ENCODE data around the gene MORN1.

MORN1 gene

DNA sequence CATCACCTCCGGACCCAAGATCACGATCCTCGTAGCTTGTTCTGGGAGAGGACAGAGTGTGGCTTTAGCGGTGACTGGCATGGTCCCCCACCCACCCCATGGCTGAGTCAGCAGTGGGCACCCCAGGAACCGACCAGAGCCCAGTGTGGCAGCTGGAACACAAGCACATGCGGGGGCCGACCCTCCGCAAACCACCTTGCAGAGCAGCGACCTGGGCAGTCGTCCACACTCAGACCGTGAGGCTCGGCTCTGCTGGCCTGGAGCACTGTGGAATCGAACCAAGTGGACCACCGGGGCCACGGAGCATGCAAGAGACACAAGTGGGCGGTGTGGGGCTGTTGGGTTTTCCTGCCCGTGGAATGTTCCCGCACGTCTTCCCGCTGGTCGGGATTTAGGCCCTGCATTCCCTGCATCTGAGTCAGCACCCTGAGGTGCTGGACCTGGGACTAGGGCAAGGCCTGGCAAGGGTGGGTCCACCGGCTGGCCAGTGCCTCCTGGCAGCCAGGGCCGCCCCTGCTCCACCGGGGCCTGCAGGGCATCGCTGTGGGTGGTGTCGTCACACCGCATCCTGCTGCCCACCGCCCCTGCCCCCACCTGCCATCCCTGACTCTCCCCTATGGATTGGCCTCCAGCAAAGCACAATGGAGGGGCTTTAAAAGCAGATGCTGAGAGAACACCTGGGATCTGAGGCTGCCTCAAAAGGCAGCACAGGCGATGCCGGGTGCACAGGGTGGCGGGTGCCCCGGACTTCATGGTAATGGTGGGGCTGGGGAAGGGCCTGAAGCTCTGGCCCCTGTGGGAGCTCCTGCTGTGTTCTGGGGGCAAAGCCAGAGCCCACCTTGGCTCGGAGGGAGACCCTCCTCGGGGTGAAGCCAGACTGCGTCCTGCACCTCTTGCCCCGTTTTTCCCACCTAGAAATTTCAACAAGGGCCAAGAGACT is 18.5 kb downstream of the MORN1 start:
- DNase-seq, result no peak

GRCh38 chr1:2368053-2368744 is 23.2 kb downstream of the MORN1 start:
- no peak for DNase-seq

DNA sequence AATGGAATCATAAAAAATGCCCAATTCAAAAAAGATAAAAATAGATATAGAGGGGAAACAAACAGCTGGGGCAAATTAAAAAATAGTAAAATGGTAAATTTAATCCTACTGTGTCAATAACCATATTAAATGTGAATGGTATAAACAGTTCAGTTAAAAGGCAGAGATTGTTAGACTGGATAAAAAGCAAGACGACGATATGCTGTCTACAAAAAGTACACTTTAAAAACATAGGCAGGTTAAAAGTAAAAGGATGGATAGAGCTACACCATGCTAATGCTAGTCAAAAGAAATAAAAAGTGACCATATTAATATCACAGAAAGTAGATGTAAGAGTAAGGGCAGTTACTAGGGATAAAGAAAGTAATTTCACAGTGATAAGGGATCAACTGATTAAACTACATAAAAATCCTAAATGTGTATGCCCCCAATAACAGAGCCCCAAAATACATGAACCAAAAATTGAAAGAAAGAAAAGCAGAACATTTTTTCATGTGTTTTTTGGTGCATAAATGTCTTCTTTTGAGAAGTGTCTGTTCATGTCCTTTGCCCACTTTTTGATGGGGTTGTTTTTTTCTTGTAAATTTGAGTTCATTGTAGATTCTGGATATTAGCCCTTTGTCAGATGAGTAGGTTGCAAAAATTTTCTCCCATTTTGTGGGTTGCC is 27.4 kb downstream of the MORN1 start:
- DNase-seq, result no peak

DNA sequence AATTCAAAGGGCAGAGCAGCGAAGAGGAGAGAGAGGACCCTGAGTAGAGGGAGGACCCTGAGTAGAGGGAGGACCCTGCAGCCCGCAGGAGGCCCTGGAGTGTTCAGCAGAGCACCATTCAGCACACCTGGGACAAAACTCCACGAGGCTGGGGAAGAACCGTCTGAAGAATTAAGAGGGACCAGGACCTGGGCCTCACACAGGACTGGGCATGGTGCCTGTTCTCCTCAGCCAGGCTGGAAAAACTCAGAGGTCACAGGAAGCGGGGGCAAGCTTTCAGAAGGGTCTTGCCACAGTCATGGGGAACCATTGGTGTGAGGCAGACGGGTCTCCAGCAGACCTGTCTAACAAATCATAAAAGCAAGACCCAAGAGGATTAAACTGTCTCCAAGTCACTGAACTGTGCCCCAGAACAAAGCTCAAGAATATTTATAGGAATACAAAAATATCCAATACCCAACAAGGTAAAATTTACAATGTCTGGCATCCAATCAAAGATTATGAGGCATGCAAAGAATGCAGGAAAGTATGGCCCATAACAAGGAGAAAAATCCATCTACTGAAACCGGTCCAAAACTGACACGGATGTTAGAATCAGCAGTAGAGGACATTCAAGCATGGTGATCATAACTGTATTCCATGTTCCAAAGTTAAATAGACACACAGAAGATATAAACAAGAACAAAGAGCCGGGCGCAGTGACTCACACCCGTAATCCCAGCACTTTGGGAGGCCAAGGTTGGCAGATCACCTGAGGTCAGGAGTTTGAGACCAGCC is 30.6 kb downstream of the MORN1 start:
- peak; percentile 33 for DNase-seq

GRCh38 chr1:2358651-2359640 is 32.4 kb downstream of the MORN1 start:
- DNase-seq, result peak; percentile 35

DNA sequence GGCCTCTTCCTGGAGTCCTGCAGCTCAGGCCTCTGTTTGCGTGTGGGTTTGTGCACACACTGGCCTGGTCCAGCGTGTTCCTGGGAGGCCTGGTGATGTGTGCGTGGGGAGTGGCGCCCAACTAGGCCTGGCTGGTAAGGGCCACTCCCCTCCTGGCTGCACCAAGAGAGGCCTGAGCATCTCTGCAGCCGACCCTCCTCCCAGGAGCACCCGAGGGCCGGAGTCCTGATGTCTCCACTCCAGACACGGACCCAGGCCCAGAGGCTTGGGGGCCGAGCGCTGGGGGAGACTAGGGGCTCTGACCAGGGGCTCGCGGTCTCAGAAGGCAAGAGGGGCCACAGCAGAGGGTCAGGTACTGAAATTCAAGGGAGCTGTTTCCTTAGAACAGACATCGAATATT is 33.3 kb downstream of the MORN1 start:
- peak; percentile 26 for DNase-seq

GRCh38 chr1:2356911-2357845 is 34.2 kb downstream of the MORN1 start:
- peak; percentile 34 for DNase-seq

GRCh38 chr1:2356401-2356800 is 35.0 kb downstream of the MORN1 start:
- DNase-seq, result peak; percentile 38

DNA sequence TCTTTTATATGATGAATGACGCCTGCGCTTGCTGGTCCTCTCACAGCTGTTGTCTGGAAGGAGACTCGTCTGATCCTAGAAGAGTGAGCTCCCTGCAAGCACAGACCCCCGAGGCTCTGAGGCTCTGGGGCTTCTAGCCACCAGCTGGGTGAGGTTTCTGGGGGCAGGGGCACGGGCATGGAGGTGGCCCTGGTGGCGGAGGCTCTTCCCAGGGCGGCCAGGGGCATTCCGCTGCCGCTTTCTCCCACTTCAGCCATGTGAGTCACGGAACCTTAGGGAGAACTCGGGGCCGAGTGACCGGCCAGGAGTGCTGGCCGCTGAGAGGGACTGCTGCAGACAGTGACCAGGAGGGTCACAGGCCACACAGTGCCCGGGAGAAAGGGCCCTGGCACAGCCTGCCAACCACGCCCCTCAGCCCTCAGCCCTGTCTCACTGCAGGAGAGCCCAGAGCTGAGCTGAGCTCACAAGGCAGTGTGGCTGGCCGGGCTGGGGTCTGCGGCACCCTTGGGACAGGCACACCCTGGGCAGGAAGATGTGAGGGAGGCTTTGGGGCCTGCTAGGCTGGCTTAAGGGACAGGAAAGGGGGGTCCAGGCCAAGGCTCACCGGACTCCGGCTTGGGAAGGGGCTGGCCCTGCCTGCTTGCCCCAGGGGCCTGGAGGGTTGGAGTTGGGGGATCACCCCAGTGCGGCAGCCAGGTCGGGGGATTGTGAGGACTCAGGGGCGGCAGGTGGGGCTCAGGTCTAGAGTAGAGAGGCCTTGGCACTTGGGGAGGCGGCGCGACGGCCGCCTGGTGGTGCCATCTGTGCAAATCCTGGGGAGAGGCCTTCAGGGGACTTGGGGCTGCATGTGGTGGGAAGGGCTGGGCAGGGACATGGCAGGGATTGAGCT is 35.7 kb downstream of the MORN1 start:
- peak; percentile 44 for DNase-seq

DNA sequence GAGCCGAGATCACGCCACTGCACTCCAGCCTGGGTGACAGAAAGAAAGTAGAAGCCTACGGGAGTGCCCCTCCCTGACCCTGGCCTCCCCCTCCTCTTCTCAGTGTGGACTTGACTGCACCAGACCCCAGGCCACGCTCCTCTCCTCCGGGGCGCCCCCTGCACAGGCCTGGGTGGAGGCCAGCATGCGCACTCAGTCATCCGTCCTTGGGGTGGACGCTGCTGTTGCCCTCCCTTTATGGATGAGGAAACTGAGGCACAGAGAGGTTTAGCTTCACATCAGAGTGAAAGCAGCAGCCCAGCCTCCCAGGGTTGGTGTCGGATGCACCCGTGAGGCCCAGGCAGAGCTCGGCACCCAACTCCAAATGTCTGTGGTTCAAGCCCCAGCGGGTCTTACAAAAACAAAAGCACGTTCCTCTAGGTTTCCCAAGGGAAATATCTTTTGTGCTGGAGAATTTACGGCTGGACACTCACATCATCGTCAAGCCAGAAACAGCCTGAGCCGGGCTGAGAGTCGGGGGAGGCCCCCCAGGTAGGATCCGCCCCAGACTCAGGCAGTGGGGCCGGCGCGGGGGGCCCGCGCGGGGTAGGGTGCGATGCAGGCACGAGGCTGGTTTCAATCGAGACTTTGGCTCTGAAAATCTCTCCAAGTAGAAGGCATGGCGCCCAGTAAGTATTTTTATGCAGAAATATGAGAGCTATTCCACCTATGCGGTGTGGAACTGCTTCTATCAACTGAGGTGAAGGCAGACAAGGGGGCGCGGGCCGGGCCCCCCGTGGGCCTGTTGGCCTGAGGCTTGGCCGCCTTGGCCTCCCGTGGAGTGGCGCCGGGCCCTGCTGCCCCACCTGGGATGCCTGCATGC is 36.6 kb downstream of the MORN1 start:
- DNase-seq, result peak; percentile 50

GRCh38 chr1:2353551-2354438 is 37.6 kb downstream of the MORN1 start:
- DNase-seq, result peak; percentile 15

- DNase-seq, result peak; percentile 52
These were observed 38.3 kb downstream of the MORN1 start for GRCh38 chr1:2352897-2353550.

- DNase-seq, result peak; percentile 38
These were observed 38.9 kb downstream of the MORN1 start for GRCh38 chr1:2352341-2352896.

DNA sequence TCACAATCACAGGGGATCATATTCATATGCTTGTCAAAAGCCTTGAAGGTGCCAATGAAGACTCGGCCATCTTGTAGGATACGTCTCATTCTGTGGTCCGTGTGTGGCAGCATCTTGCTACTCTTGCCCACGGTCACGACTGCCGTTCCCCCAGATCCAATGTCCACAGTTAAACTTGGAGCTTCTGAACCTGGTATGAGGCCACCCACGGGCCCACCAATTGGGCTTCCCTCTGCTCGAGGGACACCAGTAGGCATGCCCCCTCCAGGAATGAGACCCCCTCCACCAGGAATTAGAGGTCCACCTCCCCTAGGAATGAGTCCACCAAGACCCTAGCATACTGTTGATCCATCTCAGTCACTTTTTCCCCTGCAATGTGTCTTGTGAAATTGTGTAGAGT is 39.6 kb downstream of the MORN1 start:
- no peak for DNase-seq

- peak; percentile 43 for DNase-seq
These were observed 40.3 kb downstream of the MORN1 start for GRCh38 chr1:2350911-2351655.

Measured in right forelimb (tissue), 1 donor.